Right atrium auricular region (tissue), 2 donors: ENCODE measurements around the gene POLRMT. TPM values are rescaled to one million over a fixed set of nuclear protein-coding genes. Genes with fewer than 3 reads are reported as not detected.

Experiments
- DNase-seq: peaks from one replicate; pipeline ENCODE4 v3.0.0-alpha.2; 2019; ENCODE audit warnings: low spot score
- H3K27ac ChIP-seq, 2 donors: fragments of 200-600 bp; sonication (generic); 1 replicate in 1 of 2; 2 replicates in 1 of 2; pipeline ENCODE4 v1.5.1; 2016 to 2019
- H3K27me3 ChIP-seq, 2 donors: fragments of 200-600 bp; sonication (generic); one replicate each; pipeline versions ENCODE4 v1.5.1 to v1.6.0; 2017 to 2019
- H3K36me3 ChIP-seq: fragments of 200-600 bp; sonication (generic); one replicate; pipeline ENCODE4 v1.5.1; 2016
- H3K4me1 ChIP-seq, 2 donors: fragments of 200-600 bp; sonication (generic); one replicate each; pipeline versions ENCODE4 v1.5.1 to v1.6.0; 2017 to 2019
- H3K4me3 ChIP-seq, 2 donors: fragments of 200-600 bp; sonication (generic); 1 replicate in 1 of 2; 2 replicates in 1 of 2; pipeline ENCODE4 v1.5.1; 2017 to 2019; ENCODE audit warnings: mild to moderate bottlenecking in 1 of 2, moderate library complexity in 1 of 2
- H3K9me3 ChIP-seq, 2 donors: fragments of 200-600 bp; sonication (generic); one replicate each; pipeline ENCODE4 v1.5.1; 2019
- CTCF ChIP-seq, 2 donors: fragments of 200-600 bp; sonication (generic); IDR thresholded peaks; one replicate each; pipeline ENCODE4 v1.5.1; 2019; ENCODE audit warnings: antibody characterized with exemption in 2 of 2
- total RNA-seq, 2 donors: library from RNA; depleted of rRNA; stranded (reverse); fragments of >200 nt; gene quantifications; one replicate each; pipeline ENCODE4 v1.1.0, GENCODE V29; 2016

The POLRMT gene
- total RNA-seq, 2 donors from 2014 or later = 24.5 to 30.4 TPM

DNA sequence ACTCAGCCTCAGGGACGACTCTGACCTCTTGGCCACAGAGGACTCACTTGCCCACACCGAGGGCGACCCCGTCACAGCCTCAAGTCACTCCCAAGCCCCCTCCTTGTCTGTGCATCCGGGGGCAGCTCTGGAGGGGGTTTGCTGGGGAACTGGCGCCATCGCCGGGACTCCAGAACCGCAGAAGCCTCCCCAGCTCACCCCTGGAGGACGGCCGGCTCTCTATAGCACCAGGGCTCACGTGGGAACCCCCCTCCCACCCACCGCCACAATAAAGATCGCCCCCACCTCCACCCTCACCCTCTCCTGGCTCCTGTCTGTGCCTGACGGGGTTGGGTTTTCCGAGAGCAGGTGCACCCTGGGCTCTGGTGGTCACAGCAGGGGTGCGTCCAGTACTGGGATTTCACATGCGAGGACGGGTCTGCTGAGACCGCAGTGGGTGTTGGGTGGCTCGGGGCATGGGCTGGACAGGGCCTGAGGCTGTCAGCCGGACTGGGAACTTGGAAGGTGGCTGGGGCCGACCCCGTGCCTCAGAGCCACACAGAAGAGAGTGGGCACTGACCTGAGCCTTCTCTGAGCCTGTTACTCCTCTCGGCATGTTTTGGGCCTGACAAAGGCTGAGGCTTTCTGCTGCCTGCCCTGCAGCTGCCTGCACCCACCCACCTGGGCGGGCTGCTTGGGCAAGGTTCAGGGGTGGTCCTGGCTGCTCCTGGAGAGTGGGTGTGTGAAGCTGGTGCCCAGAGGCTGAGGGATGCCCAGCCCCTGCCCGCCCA, 50.0 kb downstream of the POLRMT start:
- Histone ChIP-seq H3K9me3 (no peaks in the 10 kb centered on the region), H3K27ac (no peak overlapping the region), H3K27me3 (peaks cover 0 to under 1% of the 10 kb centered on the region in 2 donors), H3K36me3 (peaks cover 44% of the 10 kb centered on the region), H3K4me1 (peaks cover 0 to 35% of the 10 kb centered on the region in 2 donors), H3K4me3 (no peak overlapping the region)
- no peak for DNase-seq
- TF ChIP-seq CTCF (IDR thresholded peaks at IDR 0.05) = no peak

DNA sequence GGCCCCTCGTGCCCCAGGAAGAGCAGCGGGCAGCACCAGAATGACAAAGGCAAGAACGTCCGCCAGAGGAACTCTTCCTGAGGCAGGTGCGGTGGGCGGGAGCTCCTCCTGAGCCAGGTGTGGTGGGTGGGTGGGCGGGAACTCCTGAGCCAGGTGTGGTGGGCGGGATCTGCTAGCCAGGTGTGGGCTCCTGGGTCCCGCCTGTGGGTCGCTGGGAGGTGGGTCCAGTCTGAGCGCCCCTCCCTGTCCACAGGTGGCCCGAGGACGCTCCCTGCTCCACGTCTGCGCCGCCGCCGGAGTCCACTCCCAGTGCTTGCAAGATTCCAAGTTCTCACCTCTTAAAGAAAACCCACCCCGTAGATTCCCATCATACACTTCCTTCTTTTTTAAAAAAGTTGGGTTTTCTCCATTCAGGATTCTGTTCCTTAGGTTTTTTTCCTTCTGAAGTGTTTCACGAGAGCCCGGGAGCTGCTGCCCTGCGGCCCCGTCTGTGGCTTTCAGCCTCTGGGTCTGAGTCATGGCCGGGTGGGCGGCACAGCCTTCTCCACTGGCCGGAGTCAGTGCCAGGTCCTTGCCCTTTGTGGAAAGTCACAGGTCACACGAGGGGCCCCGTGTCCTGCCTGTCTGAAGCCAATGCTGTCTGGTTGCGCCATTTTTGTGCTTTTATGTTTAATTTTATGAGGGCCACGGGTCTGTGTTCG, 50.7 kb downstream of the POLRMT start:
- H3K4me1 ChIP-seq = peaks cover 0 to 37% of the 10 kb centered on the region in 2 donors
- H3K27me3 ChIP-seq = no peaks in the 10 kb centered on the region
- H3K9me3 ChIP-seq = no peaks in the 10 kb centered on the region
- H3K4me3 ChIP-seq = no peak overlapping the region
- no peak for TF ChIP-seq CTCF (IDR thresholded peaks at IDR 0.05)
- DNase-seq = no peak
- H3K36me3 ChIP-seq = peaks cover 51% of the 10 kb centered on the region
- H3K27ac ChIP-seq = no peak overlapping the region

DNA sequence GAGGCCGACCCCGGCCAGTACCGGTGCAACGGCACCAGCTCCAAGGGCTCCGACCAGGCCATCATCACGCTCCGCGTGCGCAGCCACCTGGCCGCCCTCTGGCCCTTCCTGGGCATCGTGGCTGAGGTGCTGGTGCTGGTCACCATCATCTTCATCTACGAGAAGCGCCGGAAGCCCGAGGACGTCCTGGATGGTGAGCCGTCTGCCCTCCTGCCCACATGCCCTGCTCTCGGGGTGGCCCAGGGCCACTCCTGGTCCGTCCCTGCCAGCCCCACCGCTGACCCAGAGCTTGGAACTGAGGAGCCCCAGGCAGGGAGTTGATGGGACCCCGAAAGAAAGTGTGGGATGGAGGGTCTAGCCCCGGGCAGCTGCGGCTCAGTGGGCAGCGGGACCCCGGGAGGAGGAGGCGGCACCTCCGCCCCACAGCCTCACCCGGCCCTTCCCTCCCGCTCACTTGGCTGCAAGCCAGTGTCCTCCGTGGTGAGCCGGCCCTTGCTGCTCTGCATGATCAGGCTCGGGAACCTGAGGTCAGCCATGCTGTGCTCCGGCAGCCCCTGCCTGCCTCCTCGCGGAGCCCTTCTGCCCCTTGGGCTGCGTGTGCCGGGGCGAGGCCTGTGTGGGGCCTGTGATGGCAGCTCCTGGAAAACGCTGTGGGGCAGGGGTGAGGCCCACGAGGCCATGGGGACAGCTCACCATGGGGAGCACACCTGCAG, 51.8 kb downstream of the POLRMT start:
- TF ChIP-seq CTCF (IDR thresholded peaks at IDR 0.05) = no peak
- no peaks in the 10 kb centered on the region for H3K9me3 ChIP-seq
- no peak overlapping the region for H3K4me3 ChIP-seq
- H3K4me1 ChIP-seq = peaks cover 0 to 48% of the 10 kb centered on the region in 2 donors
- no peaks in the 10 kb centered on the region for H3K27me3 ChIP-seq
- peak overlapping the region; percentile 10 to 21 for H3K27ac ChIP-seq
- peaks cover 52% of the 10 kb centered on the region for H3K36me3 ChIP-seq
- no peak for DNase-seq

- Histone ChIP-seq H3K27ac (peak overlapping the region in 1 of 2 donors; percentile 42), H3K4me3 (no peak overlapping the region), H3K36me3 (peaks cover 52% of the 10 kb centered on the region), H3K4me1 (peaks cover 0 to 60% of the 10 kb centered on the region in 2 donors), H3K9me3 (no peaks in the 10 kb centered on the region), H3K27me3 (no peaks in the 10 kb centered on the region)
- TF ChIP-seq CTCF (IDR thresholded peaks at IDR 0.05) = no peak
- DNase-seq = no peak
Observed at GRCh38 chr19:580274-580835, 53.0 kb downstream of the POLRMT start.

GRCh38 chr19:579842-580155, 53.5 kb downstream of the POLRMT start:
- Histone ChIP-seq H3K27ac (peak overlapping the region in 1 of 2 donors; percentile 42), H3K36me3 (peaks cover 52% of the 10 kb centered on the region), H3K4me3 (no peak overlapping the region), H3K27me3 (no peaks in the 10 kb centered on the region), H3K4me1 (peaks cover 0 to 66% of the 10 kb centered on the region in 2 donors), H3K9me3 (no peaks in the 10 kb centered on the region)
- no peak for DNase-seq
- no peak for TF ChIP-seq CTCF (IDR thresholded peaks at IDR 0.05)
